Measurements from ENCODE around the gene ADAMTS17.

ADAMTS17 gene

GRCh38 chr15:100039994-100040393 is 301.8 kb downstream of the ADAMTS17 start:
- no peak for TF ChIP-seq TEAD4 (IDR thresholded peaks at IDR 0.05)
- TF ChIP-seq TAF1 (IDR thresholded peaks at IDR 0.05; ENCODE audit: low read depth) = no peak
- no peak for TF ChIP-seq RAD21 (IDR thresholded peaks at IDR 0.05; ENCODE audit: low read depth)
- TF ChIP-seq NFIC (IDR thresholded peaks at IDR 0.05) = no peak
- no peak for TF ChIP-seq USF1 (IDR thresholded peaks at IDR 0.05)
- no peak for TF ChIP-seq CREB1 (IDR thresholded peaks at IDR 0.05; ENCODE audit: low read depth)
- no peak for TF ChIP-seq MAX (IDR thresholded peaks at IDR 0.05)
- TF ChIP-seq TCF12 (IDR thresholded peaks at IDR 0.05; ENCODE audit: low read depth) = no peak
- TF ChIP-seq EGR1 (IDR thresholded peaks at IDR 0.05) = no peak
- TF ChIP-seq CEBPB (IDR thresholded peaks at IDR 0.05) = no peak
- TF ChIP-seq EP300 (IDR thresholded peaks at IDR 0.05; ENCODE audit: borderline replicate concordance) = no peak
- no peak for TF ChIP-seq ZBTB7A (IDR thresholded peaks at IDR 0.05; ENCODE audit: low read depth)
- TF ChIP-seq YY1 (IDR thresholded peaks at IDR 0.05; ENCODE audit: low read depth) = no peak
- TF ChIP-seq FOXM1 (IDR thresholded peaks at IDR 0.05; ENCODE audit: borderline replicate concordance, low read depth) = no peak
- no peak for TF ChIP-seq REST (IDR thresholded peaks at IDR 0.05; ENCODE audit: low read depth)

- TF ChIP-seq EP300 (IDR thresholded peaks at IDR 0.05; ENCODE audit: borderline replicate concordance) (no peak), TEAD4 (IDR thresholded peaks at IDR 0.05) (no peak), MAX (IDR thresholded peaks at IDR 0.05) (no peak), RAD21 (IDR thresholded peaks at IDR 0.05; ENCODE audit: low read depth) (no peak), TCF12 (IDR thresholded peaks at IDR 0.05; ENCODE audit: low read depth) (no peak), CREB1 (IDR thresholded peaks at IDR 0.05; ENCODE audit: low read depth) (no peak), YY1 (IDR thresholded peaks at IDR 0.05; ENCODE audit: low read depth) (no peak), FOXM1 (IDR thresholded peaks at IDR 0.05; ENCODE audit: borderline replicate concordance, low read depth) (no peak), ZBTB7A (IDR thresholded peaks at IDR 0.05; ENCODE audit: low read depth) (no peak), CEBPB (IDR thresholded peaks at IDR 0.05) (no peak), EGR1 (IDR thresholded peaks at IDR 0.05) (no peak)
These were observed 303.0 kb downstream of the ADAMTS17 start for GRCh38 chr15:100038736-100039135.

- no peak for TF ChIP-seq TCF12 (IDR thresholded peaks at IDR 0.05; ENCODE audit: low read depth)
- no peak for TF ChIP-seq ZBTB7A (IDR thresholded peaks at IDR 0.05; ENCODE audit: low read depth)
- TF ChIP-seq EGR1 (IDR thresholded peaks at IDR 0.05) = no peak
- TF ChIP-seq CREB1 (IDR thresholded peaks at IDR 0.05; ENCODE audit: low read depth) = no peak
- TF ChIP-seq REST (IDR thresholded peaks at IDR 0.05; ENCODE audit: low read depth) = no peak
- no peak for TF ChIP-seq MAX (IDR thresholded peaks at IDR 0.05)
- no peak for TF ChIP-seq YY1 (IDR thresholded peaks at IDR 0.05; ENCODE audit: low read depth)
- TF ChIP-seq NFIC (IDR thresholded peaks at IDR 0.05) = no peak
- TF ChIP-seq TAF1 (IDR thresholded peaks at IDR 0.05; ENCODE audit: low read depth) = no peak
- no peak for TF ChIP-seq EP300 (IDR thresholded peaks at IDR 0.05; ENCODE audit: borderline replicate concordance)
- no peak for TF ChIP-seq RAD21 (IDR thresholded peaks at IDR 0.05; ENCODE audit: low read depth)
- TF ChIP-seq TEAD4 (IDR thresholded peaks at IDR 0.05) = no peak
These were observed 303.9 kb downstream of the ADAMTS17 start for GRCh38 chr15:100037901-100038300.

- TF ChIP-seq TEAD4 (IDR thresholded peaks at IDR 0.05) = no peak
- TF ChIP-seq TAF1 (IDR thresholded peaks at IDR 0.05; ENCODE audit: low read depth) = no peak
- TF ChIP-seq MAX (IDR thresholded peaks at IDR 0.05) = no peak
- no peak for TF ChIP-seq EGR1 (IDR thresholded peaks at IDR 0.05)
- no peak for TF ChIP-seq REST (IDR thresholded peaks at IDR 0.05; ENCODE audit: low read depth)
- TF ChIP-seq CEBPB (IDR thresholded peaks at IDR 0.05) = no peak
- TF ChIP-seq TCF12 (IDR thresholded peaks at IDR 0.05; ENCODE audit: low read depth) = no peak
- TF ChIP-seq USF1 (IDR thresholded peaks at IDR 0.05) = no peak
- TF ChIP-seq ZBTB7A (IDR thresholded peaks at IDR 0.05; ENCODE audit: low read depth) = no peak
- TF ChIP-seq YY1 (IDR thresholded peaks at IDR 0.05; ENCODE audit: low read depth) = no peak
- TF ChIP-seq RAD21 (IDR thresholded peaks at IDR 0.05; ENCODE audit: low read depth) = no peak
- no peak for TF ChIP-seq CREB1 (IDR thresholded peaks at IDR 0.05; ENCODE audit: low read depth)
These were observed 305.8 kb downstream of the ADAMTS17 start for GRCh38 chr15:100036015-100036414.

All from Ishikawa (cell line).